Trophoblast cell (in vitro differentiated cells and primary cell): ENCODE data around the gene SP7.
"Not testable (repeated sequence)": the region's sequence is repeated elsewhere in the genome, so short reads cannot be mapped to it uniquely, and the experiment has no call there.

ENCODE experiments used
- DNase-seq, 2 donors: peaks; one replicate each; pipeline ENCODE4 v3.0.0-alpha.2; 2016
- H2AFZ ChIP-seq: 2 replicates; pipeline ENCODE4 v1.6.1; 2013; ENCODE audit warnings: low read length, moderate library complexity, mild to moderate bottlenecking; ENCODE audit not compliant: insufficient read depth, poor library complexity
- H2AK5ac ChIP-seq: 2 replicates; pipeline ENCODE4 v1.6.1; 2013; ENCODE audit warnings: mild to moderate bottlenecking, low read length
- H2BK120ac ChIP-seq: 2 replicates; pipeline ENCODE4 v1.6.1; 2013; ENCODE audit warnings: low read length, mild to moderate bottlenecking, moderate library complexity; ENCODE audit not compliant: insufficient read depth, poor library complexity
- H2BK12ac ChIP-seq: 2 replicates; pipeline ENCODE4 v1.6.1; 2013; ENCODE audit warnings: mild to moderate bottlenecking, low read length, moderate library complexity
- H2BK5ac ChIP-seq: 2 replicates; pipeline ENCODE4 v1.6.1; 2013; ENCODE audit warnings: low read length, low read depth, moderate library complexity, mild to moderate bottlenecking; ENCODE audit not compliant: poor library complexity
- H3K14ac ChIP-seq: 2 replicates; pipeline ENCODE4 v1.6.1; 2013; ENCODE audit warnings: mild to moderate bottlenecking, low read length
- H3K18ac ChIP-seq: 2 replicates; pipeline ENCODE4 v1.6.1; 2013; ENCODE audit warnings: mild to moderate bottlenecking, low read length
- H3K23ac ChIP-seq: 2 replicates; pipeline ENCODE4 v1.6.1; 2013; ENCODE audit warnings: low read length
- H3K27ac ChIP-seq: 2 replicates; pipeline ENCODE4 v1.5.1; 2013; ENCODE audit warnings: low read depth, mild to moderate bottlenecking, inconsistent platforms, low read length, moderate library complexity
- H3K27me3 ChIP-seq: 2 replicates; pipeline ENCODE4 v1.6.1; 2013; ENCODE audit warnings: inconsistent platforms, mild to moderate bottlenecking, low read length, moderate library complexity; ENCODE audit not compliant: insufficient read depth
- H3K36me3 ChIP-seq, 2 experiments: 1 replicate in 1 of 2; 2 replicates in 1 of 2; pipeline ENCODE4 v1.6.1; 2013; ENCODE audit warnings: low read length in 2 of 2, mild to moderate bottlenecking in 2 of 2, moderate library complexity in 1 of 2; ENCODE audit not compliant: insufficient read depth in 2 of 2, control insufficient read depth in 1 of 2
- H3K4ac ChIP-seq: 2 replicates; pipeline ENCODE4 v1.6.1; 2013; ENCODE audit warnings: low read depth, mild to moderate bottlenecking, low read length, moderate library complexity
- H3K4me1 ChIP-seq, 2 experiments: 1 replicate in 1 of 2; 2 replicates in 1 of 2; pipeline ENCODE4 v1.6.1; 2013; ENCODE audit warnings: low read length in 2 of 2, mild to moderate bottlenecking in 2 of 2, moderate library complexity in 1 of 2; ENCODE audit not compliant: insufficient read depth in 2 of 2, control insufficient read depth in 1 of 2
- H3K4me2 ChIP-seq: 2 replicates; pipeline ENCODE4 v1.6.1; 2013; ENCODE audit warnings: inconsistent platforms, mild to moderate bottlenecking, low read length, moderate library complexity
- H3K4me3 ChIP-seq: 2 replicates; pipeline ENCODE4 v1.5.1; 2013; ENCODE audit warnings: mild to moderate bottlenecking, low read depth, low read length, inconsistent platforms
- H3K79me1 ChIP-seq: one replicate; pipeline ENCODE4 v1.6.1; 2013; ENCODE audit warnings: low read length
- H3K79me2 ChIP-seq: 2 replicates; pipeline ENCODE4 v1.6.1; 2013; ENCODE audit warnings: low read length, mild to moderate bottlenecking; ENCODE audit not compliant: control insufficient read depth, insufficient read depth, poor library complexity
- H3K9ac ChIP-seq: 2 replicates; pipeline ENCODE4 v1.6.1; 2013; ENCODE audit warnings: mild to moderate bottlenecking, low read length
- H3K9me3 ChIP-seq: 2 replicates; pipeline ENCODE4 v1.6.1; 2013; ENCODE audit warnings: low read depth, mild to moderate bottlenecking, control low read depth, inconsistent platforms, low read length; ENCODE audit not compliant: insufficient read depth
- H4K12ac ChIP-seq: 2 replicates; pipeline ENCODE4 v1.6.1; 2013; ENCODE audit warnings: low read depth, mild to moderate bottlenecking, low read length, moderate library complexity
- H4K8ac ChIP-seq: 2 replicates; pipeline ENCODE4 v1.6.1; 2013; ENCODE audit warnings: low read depth, mild to moderate bottlenecking, low read length, moderate library complexity
- H4K91ac ChIP-seq: one replicate; pipeline ENCODE4 v1.6.1; 2013; ENCODE audit warnings: low read depth, mild to moderate bottlenecking, low read length, moderate library complexity
- WGBS: extraction: QIAGEN DNeasy Blood & Tissue Kit; methylation state at CpG from one replicate; pipeline ENCODE4 v1.1.7; 2013; ENCODE audit warnings: missing lambda C conversion rate; ENCODE audit not compliant: insufficient read length, insufficient coverage; ENCODE audit errors: extremely low coverage; 5-methylcytosine and 5-hydroxymethylcytosine counted together

Gene SP7

GRCh38 chr12:53361638-53362037, 25.5 kb upstream of the SP7 start:
- H3K36me3 ChIP-seq, H3K9me3 ChIP-seq, H3K79me2 ChIP-seq, H2BK12ac ChIP-seq, H2AFZ ChIP-seq, H3K18ac ChIP-seq, H3K4me2 ChIP-seq, H4K8ac ChIP-seq, H3K79me1 ChIP-seq, H3K14ac ChIP-seq, H3K4me3 ChIP-seq, H2BK120ac ChIP-seq, H2BK5ac ChIP-seq, H3K4me1 ChIP-seq, H4K91ac ChIP-seq, H2AK5ac ChIP-seq, H3K27me3 ChIP-seq, H3K4ac ChIP-seq, H3K27ac ChIP-seq, H4K12ac ChIP-seq, H3K9ac ChIP-seq, H3K23ac ChIP-seq, DNase-seq: not testable (repeated sequence)
- WGBS, result no CpG with 5 or more reads among the region's 10 CpGs

- no peak overlapping the region for H3K4me3 ChIP-seq
- no peak overlapping the region for H2BK5ac ChIP-seq
- no peak overlapping the region for H3K14ac ChIP-seq
- H2AFZ ChIP-seq, result no peak overlapping the region
- H3K4me2 ChIP-seq, result no peak overlapping the region
- no peaks in the 10 kb centered on the region for H3K79me2 ChIP-seq
- H4K12ac ChIP-seq, result no peak overlapping the region
- H4K91ac ChIP-seq, result no peak overlapping the region
- no peaks in the 10 kb centered on the region for H3K79me1 ChIP-seq
- no peak overlapping the region for H3K27ac ChIP-seq
- no peak for DNase-seq
- H3K9me3 ChIP-seq, result no peaks in the 10 kb centered on the region
- H2BK12ac ChIP-seq, result no peak overlapping the region
- H3K27me3 ChIP-seq, result no peaks in the 10 kb centered on the region
- no CpG with 5 or more reads among the region's 5 CpGs for WGBS
- H3K36me3 ChIP-seq, result no peaks in the 10 kb centered on the region
- H3K4me1 ChIP-seq, result no peaks in the 10 kb centered on the region
- no peak overlapping the region for H2BK120ac ChIP-seq
- H3K23ac ChIP-seq, result no peak overlapping the region
- no peak overlapping the region for H3K4ac ChIP-seq
- no peak overlapping the region for H2AK5ac ChIP-seq
- H4K8ac ChIP-seq, result no peak overlapping the region
- no peak overlapping the region for H3K18ac ChIP-seq
- no peak overlapping the region for H3K9ac ChIP-seq
Observed at GRCh38 chr12:53358836-53359419, 22.8 kb upstream of the SP7 start.

GRCh38 chr12:53355121-53355520, 19.0 kb upstream of the SP7 start:
- Histone ChIP-seq H3K27me3 (no peaks in the 10 kb centered on the region), H2BK12ac (no peak overlapping the region), H4K91ac (no peak overlapping the region), H3K4ac (no peak overlapping the region), H2BK120ac (no peak overlapping the region), H3K4me1 (no peaks in the 10 kb centered on the region), H2AFZ (no peak overlapping the region), H3K4me2 (no peak overlapping the region), H3K79me2 (no peaks in the 10 kb centered on the region), H3K14ac (no peak overlapping the region), H4K12ac (no peak overlapping the region), H3K9ac (no peak overlapping the region), H3K79me1 (no peaks in the 10 kb centered on the region), H2AK5ac (no peak overlapping the region), H2BK5ac (no peak overlapping the region), H3K18ac (no peak overlapping the region), H4K8ac (no peak overlapping the region), H3K4me3 (no peak overlapping the region), H3K23ac (no peak overlapping the region), H3K9me3 (no peaks in the 10 kb centered on the region), H3K27ac (no peak overlapping the region), H3K36me3 (no peaks in the 10 kb centered on the region)
- no peak for DNase-seq
- WGBS, result no CpG with 5 or more reads among the region's 3 CpGs

GRCh38 chr12:53353257-53353655, 17.1 kb upstream of the SP7 start:
- H3K79me2 ChIP-seq, result no peaks in the 10 kb centered on the region
- no peak overlapping the region for H2AK5ac ChIP-seq
- H3K4me2 ChIP-seq, result no peak overlapping the region
- no peaks in the 10 kb centered on the region for H3K79me1 ChIP-seq
- H2BK12ac ChIP-seq, result no peak overlapping the region
- H3K18ac ChIP-seq, result no peak overlapping the region
- no peak overlapping the region for H3K4ac ChIP-seq
- no CpG with 5 or more reads among the region's 5 CpGs for WGBS
- H3K36me3 ChIP-seq, result no peaks in the 10 kb centered on the region
- H2BK5ac ChIP-seq, result no peak overlapping the region
- no peak overlapping the region for H2AFZ ChIP-seq
- H4K8ac ChIP-seq, result no peak overlapping the region
- no peak overlapping the region for H3K14ac ChIP-seq
- no peak overlapping the region for H4K12ac ChIP-seq
- H4K91ac ChIP-seq, result no peak overlapping the region
- H3K27ac ChIP-seq, result no peak overlapping the region
- DNase-seq, result no peak
- H3K4me3 ChIP-seq, result no peak overlapping the region
- H3K9ac ChIP-seq, result no peak overlapping the region
- no peak overlapping the region for H2BK120ac ChIP-seq
- H3K9me3 ChIP-seq, result no peaks in the 10 kb centered on the region
- no peak overlapping the region for H3K23ac ChIP-seq
- H3K4me1 ChIP-seq, result no peaks in the 10 kb centered on the region
- no peaks in the 10 kb centered on the region for H3K27me3 ChIP-seq
